ENCODE results near the gene OR5V1.

DNA sequence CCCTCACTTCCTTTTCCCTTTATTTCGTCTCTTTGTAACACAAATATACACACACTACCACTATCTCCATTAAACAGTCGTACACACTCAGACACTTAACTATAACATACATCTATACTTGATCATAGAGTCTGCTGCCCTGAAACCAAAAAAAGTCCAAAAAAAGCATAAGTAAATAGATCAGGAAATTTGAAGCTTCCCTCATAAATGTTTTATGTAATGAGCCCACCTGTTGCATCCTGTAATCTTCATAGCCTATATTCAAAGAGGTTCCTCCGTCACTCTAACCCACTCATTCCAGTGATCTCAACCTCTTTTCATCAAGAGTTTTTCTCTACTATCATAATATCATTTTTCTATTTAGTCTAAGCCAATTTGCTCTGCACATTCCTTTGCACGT lies 19.9 kb upstream of the OR5V1 start:
- TF ChIP-seq EZH2phosphoT487 (IDR thresholded peaks at IDR 0.05; ENCODE audit: insufficient read depth, low read depth): no peak
- TF ChIP-seq EZH2 (IDR thresholded peaks at IDR 0.05; ENCODE audit: insufficient read depth, poor library complexity, severe bottlenecking): no peak

Measured in GM23248 (cell line).